GM23338 (cell line): ENCODE data around the gene ADSL. TPM values are rescaled to one million over a fixed set of nuclear protein-coding genes. Genes with fewer than 3 reads are reported as not detected.

Experiments used
- ATAC-seq: fragments of 200-7000 bp; cut with Tn5 transposase; 3 replicates; pipeline ENCODE4 v1.9.1; 2020
- DNase-seq: peaks from one replicate; pipeline ENCODE4 v3.0.0-alpha.2; 2015; ENCODE audit warnings: low spot score
- H2AFZ ChIP-seq: fragments of 200-600 bp; sonication (generic); 2 replicates; pipeline ENCODE4 v1.8.0; 2016; ENCODE audit warnings: antibody characterized with exemption, mild to moderate bottlenecking, moderate library complexity
- H3F3A ChIP-seq: fragments of 200-600 bp; sonication (generic); replicated peaks from 2 replicates; pipeline ENCODE4 v1.8.0; 2017; ENCODE audit warnings: antibody characterized with exemption, mixed run types, low read depth
- H3K27ac ChIP-seq: fragments of 200-600 bp; sonication (generic); 2 replicates; pipeline ENCODE4 v1.6.1; 2016; ENCODE audit warnings: low read depth
- H3K27me3 ChIP-seq: fragments of 200-600 bp; sonication (generic); 2 replicates; pipeline ENCODE4 v1.8.0; 2016; ENCODE audit warnings: mild to moderate bottlenecking, mixed run types, moderate library complexity; ENCODE audit not compliant: insufficient read depth
- H3K36me3 ChIP-seq: fragments of 200-600 bp; sonication (generic); 2 replicates; pipeline ENCODE4 v1.8.0; 2016; ENCODE audit warnings: mild to moderate bottlenecking; ENCODE audit not compliant: insufficient read depth
- H3K4me1 ChIP-seq: fragments of 200-600 bp; sonication (generic); 2 replicates; pipeline ENCODE4 v1.8.0; 2016; ENCODE audit warnings: mild to moderate bottlenecking, moderate library complexity; ENCODE audit not compliant: insufficient read depth
- H3K4me2 ChIP-seq: fragments of 200-600 bp; sonication (generic); 2 replicates; pipeline ENCODE4 v1.7.1; 2017; ENCODE audit warnings: mixed run types
- H3K4me3 ChIP-seq: fragments of 200-600 bp; sonication (generic); 2 replicates; pipeline ENCODE4 v1.6.1; 2016; ENCODE audit warnings: mixed run types
- H3K79me2 ChIP-seq: fragments of 200-600 bp; sonication (generic); replicated peaks from 2 replicates; pipeline ENCODE4 v1.8.0; 2017; ENCODE audit warnings: mild to moderate bottlenecking; ENCODE audit not compliant: insufficient read depth
- H3K9me2 ChIP-seq: fragments of 200-600 bp; sonication (generic); 2 replicates; pipeline ENCODE4 v1.8.0; 2017; ENCODE audit not compliant: insufficient read depth
- H4K20me1 ChIP-seq: fragments of 200-600 bp; sonication (generic); replicated peaks from 2 replicates; pipeline ENCODE4 v1.8.0; 2017; ENCODE audit warnings: mild to moderate bottlenecking; ENCODE audit not compliant: insufficient read depth
- H3K27ac Mint-ChIP-seq: 2 replicates; pipeline ENCODE4 v1.8.0; 2020; ENCODE audit warnings: inconsistent platforms, mild to moderate bottlenecking, moderate library complexity, mixed read lengths
- H3K27me3 Mint-ChIP-seq: 3 replicates; pipeline ENCODE4 v1.8.0; 2022; ENCODE audit warnings: low read depth, mild to moderate bottlenecking, moderate library complexity, mixed read lengths, inconsistent platforms; ENCODE audit not compliant: insufficient read depth, poor library complexity
- H3K36me3 Mint-ChIP-seq: 3 replicates; pipeline ENCODE4 v1.8.0; 2021; ENCODE audit warnings: low read depth, mild to moderate bottlenecking, inconsistent platforms, moderate library complexity, mixed read lengths
- H3K4me1 Mint-ChIP-seq: 3 replicates; pipeline ENCODE4 v1.8.0; 2020; ENCODE audit warnings: mild to moderate bottlenecking, inconsistent platforms, mixed read lengths
- H3K4me3 Mint-ChIP-seq: 3 replicates; pipeline ENCODE4 v1.8.0; 2021; ENCODE audit warnings: moderate library complexity, mild to moderate bottlenecking, inconsistent platforms, mixed read lengths
- H3K9me3 Mint-ChIP-seq: 3 replicates; pipeline ENCODE4 v1.8.0; 2020; ENCODE audit warnings: moderate library complexity, mild to moderate bottlenecking, inconsistent platforms, mixed read lengths
- CREB1 ChIP-seq: fragments of 250-450 bp; sonication (Bioruptor Pico); IDR thresholded peaks from 2 replicates; pipeline ENCODE4 v1.5.0; 2020; ENCODE audit warnings: low read depth, mild to moderate bottlenecking, moderate library complexity
- CTCF ChIP-seq, 2 experiments: fragments of 200-600 bp in 1 of 2; sonication (generic) in 1 of 2; conservative IDR thresholded peaks; 2 replicates each; pipeline versions ENCODE4 v1.5.1 to v1.6.1; 2016 to 2017; ENCODE audit warnings: antibody characterized with exemption in 2 of 2, low read depth in 2 of 2, mild to moderate bottlenecking in 2 of 2, moderate library complexity in 1 of 2
- ETS1 ChIP-seq: IDR thresholded peaks from 2 replicates; pipeline ENCODE4 v1.6.1; 2016; ENCODE audit warnings: antibody characterized with exemption
- EZH2 ChIP-seq: fragments of 200-600 bp; sonication (generic); IDR thresholded peaks from one replicate; pipeline ENCODE4 v1.8.0; 2017; ENCODE audit warnings: antibody characterized with exemption, mild to moderate bottlenecking, low read depth; ENCODE audit not compliant: unreplicated experiment
- EZH2phosphoT487 ChIP-seq: fragments of 200-600 bp; sonication (generic); IDR thresholded peaks from one replicate; pipeline ENCODE4 v1.8.1; 2018; ENCODE audit warnings: antibody characterized with exemption; ENCODE audit not compliant: unreplicated experiment
- JUNB ChIP-seq: IDR thresholded peaks from one replicate; pipeline ENCODE4 v1.6.1; 2016; ENCODE audit warnings: antibody characterized with exemption; ENCODE audit not compliant: unreplicated experiment
- NANOG ChIP-seq: IDR thresholded peaks from 2 replicates; pipeline ENCODE4 v1.6.1; 2016; ENCODE audit warnings: antibody characterized with exemption, borderline replicate concordance
- STAT1 ChIP-seq: IDR thresholded peaks from one replicate; pipeline ENCODE4 v1.6.1; 2016; ENCODE audit warnings: antibody characterized with exemption; ENCODE audit not compliant: unreplicated experiment
- ZNF114 ChIP-seq: fragments of 250-450 bp; sonication (Bioruptor Pico); IDR thresholded peaks from 2 replicates; pipeline ENCODE4 v1.5.0; 2020; ENCODE audit warnings: mild to moderate bottlenecking, moderate library complexity
- ZNF331 ChIP-seq: fragments of 250-450 bp; sonication (Bioruptor Pico); IDR thresholded peaks from 2 replicates; pipeline ENCODE4 v1.5.0; 2020; ENCODE audit warnings: low read depth, mild to moderate bottlenecking, moderate library complexity
- polyA plus RNA-seq: library from polyadenylated mRNA; unstranded; fragments of >200 nt; fragmentation: Nextera tagmentation; extraction: Ambion mirVana; gene quantifications from 2 replicates; pipeline ENCODE4 v1.2.1, GENCODE V29; 2016
- total RNA-seq: library from RNA; depleted of rRNA; stranded (reverse); fragments of >200 nt; shearing (Covaris generic); gene quantifications from 2 replicates; pipeline ENCODE4 v1.2.3, GENCODE V29; 2014
- TF ChIP-seq, protein P1 (sequence below): IDR thresholded peaks from one replicate; pipeline ENCODE4 v1.6.1; 2018; ENCODE audit warnings: antibody characterized with exemption; ENCODE audit not compliant: unreplicated experiment
- TF ChIP-seq, protein P2 (sequence below): fragments of 250-450 bp; sonication (Bioruptor Pico); IDR thresholded peaks from 2 replicates; pipeline ENCODE4 v1.5.0; 2020; ENCODE audit warnings: mild to moderate bottlenecking, moderate library complexity

The ADSL gene
- total and polyA plus RNA-seq, 2 experiments from 2014 or later, result 120 to 232 TPM

- TF ChIP-seq EZH2, result no peak
- TF ChIP-seq CTCF (conservative IDR thresholded peaks at IDR 0.05; ENCODE audit: low read depth in 2 of 2), result no peak
- no peak for TF ChIP-seq ZNF331
- no peak for TF ChIP-seq EZH2phosphoT487
- TF ChIP-seq ETS1, result no peak
- no peak for TF ChIP-seq STAT1
- TF ChIP-seq, protein P1, sequence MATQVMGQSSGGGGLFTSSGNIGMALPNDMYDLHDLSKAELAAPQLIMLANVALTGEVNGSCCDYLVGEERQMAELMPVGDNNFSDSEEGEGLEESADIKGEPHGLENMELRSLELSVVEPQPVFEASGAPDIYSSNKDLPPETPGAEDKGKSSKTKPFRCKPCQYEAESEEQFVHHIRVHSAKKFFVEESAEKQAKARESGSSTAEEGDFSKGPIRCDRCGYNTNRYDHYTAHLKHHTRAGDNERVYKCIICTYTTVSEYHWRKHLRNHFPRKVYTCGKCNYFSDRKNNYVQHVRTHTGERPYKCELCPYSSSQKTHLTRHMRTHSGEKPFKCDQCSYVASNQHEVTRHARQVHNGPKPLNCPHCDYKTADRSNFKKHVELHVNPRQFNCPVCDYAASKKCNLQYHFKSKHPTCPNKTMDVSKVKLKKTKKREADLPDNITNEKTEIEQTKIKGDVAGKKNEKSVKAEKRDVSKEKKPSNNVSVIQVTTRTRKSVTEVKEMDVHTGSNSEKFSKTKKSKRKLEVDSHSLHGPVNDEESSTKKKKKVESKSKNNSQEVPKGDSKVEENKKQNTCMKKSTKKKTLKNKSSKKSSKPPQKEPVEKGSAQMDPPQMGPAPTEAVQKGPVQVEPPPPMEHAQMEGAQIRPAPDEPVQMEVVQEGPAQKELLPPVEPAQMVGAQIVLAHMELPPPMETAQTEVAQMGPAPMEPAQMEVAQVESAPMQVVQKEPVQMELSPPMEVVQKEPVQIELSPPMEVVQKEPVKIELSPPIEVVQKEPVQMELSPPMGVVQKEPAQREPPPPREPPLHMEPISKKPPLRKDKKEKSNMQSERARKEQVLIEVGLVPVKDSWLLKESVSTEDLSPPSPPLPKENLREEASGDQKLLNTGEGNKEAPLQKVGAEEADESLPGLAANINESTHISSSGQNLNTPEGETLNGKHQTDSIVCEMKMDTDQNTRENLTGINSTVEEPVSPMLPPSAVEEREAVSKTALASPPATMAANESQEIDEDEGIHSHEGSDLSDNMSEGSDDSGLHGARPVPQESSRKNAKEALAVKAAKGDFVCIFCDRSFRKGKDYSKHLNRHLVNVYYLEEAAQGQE, result no peak
These were observed 51.1 kb downstream of the ADSL start (continued) for GRCh38 chr22:40397396-40397795.

GRCh38 chr22:40399621-40400020, 53.3 kb downstream of the ADSL start:
- no peaks in the 10 kb centered on the region for H3K79me2 ChIP-seq
- H3F3A ChIP-seq, result no peaks in the 10 kb centered on the region
- ATAC-seq (no peak), DNase-seq (no peak)
- H3K9me2 ChIP-seq, result no peaks in the 10 kb centered on the region
- no peak overlapping the region for H3K4me3 ChIP-seq
- peaks cover 10% of the 10 kb centered on the region for H3K27me3 Mint-ChIP-seq
- H3K27ac ChIP-seq, result no peak overlapping the region
- no peaks in the 10 kb centered on the region; the same call in 1 of the 2 replicates for H4K20me1 ChIP-seq
- peaks cover 3% of the 10 kb centered on the region; the same call in 1 of the 2 replicates for H3K36me3 ChIP-seq
- H3K9me3 Mint-ChIP-seq, result no peaks in the 10 kb centered on the region; the same call in 2 of the 3 replicates
- H3K36me3 Mint-ChIP-seq, result peaks cover 18% of the 10 kb centered on the region
- H3K27me3 ChIP-seq, result no peaks in the 10 kb centered on the region
- H3K27ac Mint-ChIP-seq, result no peak overlapping the region
- H3K4me1 ChIP-seq, result no peaks in the 10 kb centered on the region
- no peak overlapping the region for H3K4me2 ChIP-seq
- H3K4me3 Mint-ChIP-seq, result no peak overlapping the region
- no peak for TF ChIP-seq NANOG
- no peak for TF ChIP-seq CREB1
- TF ChIP-seq, protein P2, sequence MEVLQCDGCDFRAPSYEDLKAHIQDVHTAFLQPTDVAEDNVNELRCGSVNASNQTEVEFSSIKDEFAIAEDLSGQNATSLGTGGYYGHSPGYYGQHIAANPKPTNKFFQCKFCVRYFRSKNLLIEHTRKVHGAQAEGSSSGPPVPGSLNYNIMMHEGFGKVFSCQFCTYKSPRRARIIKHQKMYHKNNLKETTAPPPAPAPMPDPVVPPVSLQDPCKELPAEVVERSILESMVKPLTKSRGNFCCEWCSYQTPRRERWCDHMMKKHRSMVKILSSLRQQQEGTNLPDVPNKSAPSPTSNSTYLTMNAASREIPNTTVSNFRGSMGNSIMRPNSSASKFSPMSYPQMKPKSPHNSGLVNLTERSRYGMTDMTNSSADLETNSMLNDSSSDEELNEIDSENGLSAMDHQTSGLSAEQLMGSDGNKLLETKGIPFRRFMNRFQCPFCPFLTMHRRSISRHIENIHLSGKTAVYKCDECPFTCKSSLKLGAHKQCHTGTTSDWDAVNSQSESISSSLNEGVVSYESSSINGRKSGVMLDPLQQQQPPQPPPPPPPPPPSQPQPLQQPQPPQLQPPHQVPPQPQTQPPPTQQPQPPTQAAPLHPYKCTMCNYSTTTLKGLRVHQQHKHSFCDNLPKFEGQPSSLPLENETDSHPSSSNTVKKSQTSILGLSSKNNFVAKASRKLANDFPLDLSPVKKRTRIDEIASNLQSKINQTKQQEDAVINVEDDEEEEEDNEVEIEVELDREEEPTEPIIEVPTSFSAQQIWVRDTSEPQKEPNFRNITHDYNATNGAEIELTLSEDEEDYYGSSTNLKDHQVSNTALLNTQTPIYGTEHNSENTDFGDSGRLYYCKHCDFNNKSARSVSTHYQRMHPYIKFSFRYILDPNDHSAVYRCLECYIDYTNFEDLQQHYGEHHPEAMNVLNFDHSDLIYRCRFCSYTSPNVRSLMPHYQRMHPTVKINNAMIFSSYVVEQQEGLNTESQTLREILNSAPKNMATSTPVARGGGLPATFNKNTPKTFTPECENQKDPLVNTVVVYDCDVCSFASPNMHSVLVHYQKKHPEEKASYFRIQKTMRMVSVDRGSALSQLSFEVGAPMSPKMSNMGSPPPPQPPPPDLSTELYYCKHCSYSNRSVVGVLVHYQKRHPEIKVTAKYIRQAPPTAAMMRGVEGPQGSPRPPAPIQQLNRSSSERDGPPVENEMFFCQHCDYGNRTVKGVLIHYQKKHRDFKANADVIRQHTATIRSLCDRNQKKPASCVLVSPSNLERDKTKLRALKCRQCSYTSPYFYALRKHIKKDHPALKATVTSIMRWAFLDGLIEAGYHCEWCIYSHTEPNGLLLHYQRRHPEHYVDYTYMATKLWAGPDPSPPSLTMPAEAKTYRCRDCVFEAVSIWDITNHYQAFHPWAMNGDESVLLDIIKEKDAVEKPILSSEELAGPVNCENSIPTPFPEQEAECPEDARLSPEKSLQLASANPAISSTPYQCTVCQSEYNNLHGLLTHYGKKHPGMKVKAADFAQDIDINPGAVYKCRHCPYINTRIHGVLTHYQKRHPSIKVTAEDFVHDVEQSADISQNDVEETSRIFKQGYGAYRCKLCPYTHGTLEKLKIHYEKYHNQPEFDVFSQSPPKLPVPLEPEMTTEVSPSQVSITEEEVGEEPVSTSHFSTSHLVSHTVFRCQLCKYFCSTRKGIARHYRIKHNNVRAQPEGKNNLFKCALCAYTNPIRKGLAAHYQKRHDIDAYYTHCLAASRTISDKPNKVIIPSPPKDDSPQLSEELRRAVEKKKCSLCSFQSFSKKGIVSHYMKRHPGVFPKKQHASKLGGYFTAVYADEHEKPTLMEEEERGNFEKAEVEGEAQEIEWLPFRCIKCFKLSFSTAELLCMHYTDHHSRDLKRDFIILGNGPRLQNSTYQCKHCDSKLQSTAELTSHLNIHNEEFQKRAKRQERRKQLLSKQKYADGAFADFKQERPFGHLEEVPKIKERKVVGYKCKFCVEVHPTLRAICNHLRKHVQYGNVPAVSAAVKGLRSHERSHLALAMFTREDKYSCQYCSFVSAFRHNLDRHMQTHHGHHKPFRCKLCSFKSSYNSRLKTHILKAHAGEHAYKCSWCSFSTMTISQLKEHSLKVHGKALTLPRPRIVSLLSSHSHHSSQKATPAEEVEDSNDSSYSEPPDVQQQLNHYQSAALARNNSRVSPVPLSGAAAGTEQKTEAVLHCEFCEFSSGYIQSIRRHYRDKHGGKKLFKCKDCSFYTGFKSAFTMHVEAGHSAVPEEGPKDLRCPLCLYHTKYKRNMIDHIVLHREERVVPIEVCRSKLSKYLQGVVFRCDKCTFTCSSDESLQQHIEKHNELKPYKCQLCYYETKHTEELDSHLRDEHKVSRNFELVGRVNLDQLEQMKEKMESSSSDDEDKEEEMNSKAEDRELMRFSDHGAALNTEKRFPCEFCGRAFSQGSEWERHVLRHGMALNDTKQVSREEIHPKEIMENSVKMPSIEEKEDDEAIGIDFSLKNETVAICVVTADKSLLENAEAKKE (CRISPR knock-in tag), result no peak
- TF ChIP-seq EZH2, result no peak
- TF ChIP-seq ZNF114 (CRISPR knock-in tag), result no peak
- no peak for TF ChIP-seq JUNB
- no peak overlapping the region for H2AFZ ChIP-seq
- H3K4me1 Mint-ChIP-seq, result peaks cover 15% of the 10 kb centered on the region
